Renal pelvis (tissue), 12 donors: ENCODE results near the gene SOWAHD. TPM values are rescaled to one million over a fixed set of nuclear protein-coding genes. Genes with fewer than 3 reads are reported as not detected.
"Not testable (repeated sequence)": the region's sequence is repeated elsewhere in the genome, so short reads cannot be mapped to it uniquely, and the experiment has no call there.

Source experiments
- DNase-seq: peaks from one replicate; pipeline ENCODE4 v3.0.0-alpha.2; 2013
- long read RNA-seq, 16 experiments: transcript quantifications; one replicate each; lab custom pipeline, GENCODE V29; 2026
- polyA plus RNA-seq, 3 donors: library from polyadenylated mRNA; unstranded; fragments of 120-200 nt; gene quantifications; one replicate each; pipeline ENCODE4 v1.2.1, GENCODE V29; 2013; ENCODE audit not compliant: insufficient read length in 3 of 3

Gene SOWAHD
- polyA plus RNA-seq, result 1 to 10 TPM in 1 of 3 donors, under 1 TPM in 2; 0.84 to 1.2 (median 0.86) TPM
- long read RNA-seq, donor 1, partial matches to known transcripts, result 0 of 1 reads
- long read RNA-seq, donor 1, other reads (novel, unspliced or antisense), result 0 of 1 reads
- long read RNA-seq, donor 2, partial matches to known transcripts, result 271 of 271 reads
- long read RNA-seq, donor 2, other reads (novel, unspliced or antisense), result 0 of 271 reads
- long read RNA-seq, donor 3, result 0 reads
- long read RNA-seq, donor 4, result 0 reads
- long read RNA-seq, donor 5, partial matches to known transcripts, result 128 of 128 reads
- long read RNA-seq, donor 5, other reads (novel, unspliced or antisense), result 0 of 128 reads
- long read RNA-seq, donor 6, partial matches to known transcripts, result 0 of 2 reads
- long read RNA-seq, donor 6, other reads (novel, unspliced or antisense), result 0 of 2 reads
- long read RNA-seq, donor 7, result 0 reads
- long read RNA-seq, donor 8, result 0 reads
- long read RNA-seq, donor 9, partial matches to known transcripts, result 301 of 301 reads
- long read RNA-seq, donor 9, other reads (novel, unspliced or antisense), result 0 of 301 reads
- long read RNA-seq, donor 10, partial matches to known transcripts, result 166 of 168 reads
- long read RNA-seq, donor 10, other reads (novel, unspliced or antisense), result 0 of 168 reads
- long read RNA-seq, donor 11, result 0 reads
- long read RNA-seq, donor 12, partial matches to known transcripts, result 6 of 204 reads
- long read RNA-seq, donor 12, other reads (novel, unspliced or antisense), result 198 of 204 reads
- long read RNA-seq, donor 13, partial matches to known transcripts, result 0 of 1 reads
- long read RNA-seq, donor 13, other reads (novel, unspliced or antisense), result 0 of 1 reads
- long read RNA-seq, donor 14, partial matches to known transcripts, result 0 of 4 reads
- long read RNA-seq, donor 14, other reads (novel, unspliced or antisense), result 0 of 4 reads
- long read RNA-seq, donor 15, partial matches to known transcripts, result 402 of 403 reads
- long read RNA-seq, donor 15, other reads (novel, unspliced or antisense), result 0 of 403 reads
- long read RNA-seq, donor 16, partial matches to known transcripts, result 0 of 1 reads
- long read RNA-seq, donor 16, other reads (novel, unspliced or antisense), result 0 of 1 reads

- DNase-seq, result no peak
Observed at GRCh38 chrX:119757979-119758730, at the start of gene SOWAHD. Gene SOWAHD (plus strand): TSS chrX:119758588. CDS start chrX:119758668, 80 bp downstream.

DNA sequence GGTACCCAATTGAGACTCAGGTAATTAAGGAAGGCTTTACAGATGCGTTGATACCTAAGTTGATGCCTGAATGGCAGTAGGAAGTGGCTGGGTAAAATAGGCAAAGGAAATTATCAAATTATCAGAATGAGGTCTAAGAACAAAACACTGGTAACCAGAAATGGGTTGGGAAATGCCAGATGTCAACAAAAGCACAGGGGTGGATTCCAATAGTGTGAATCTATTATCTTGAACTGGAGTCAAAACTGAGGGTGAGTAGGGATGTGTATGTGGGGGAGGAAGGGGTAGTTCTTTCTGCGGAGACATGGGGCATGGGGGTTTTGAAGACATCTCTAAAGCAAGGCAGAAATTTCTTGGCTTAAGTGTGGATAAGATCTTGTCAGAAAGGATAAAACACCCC, 49.5 kb upstream of the SOWAHD start:
- no peak for DNase-seq

DNA sequence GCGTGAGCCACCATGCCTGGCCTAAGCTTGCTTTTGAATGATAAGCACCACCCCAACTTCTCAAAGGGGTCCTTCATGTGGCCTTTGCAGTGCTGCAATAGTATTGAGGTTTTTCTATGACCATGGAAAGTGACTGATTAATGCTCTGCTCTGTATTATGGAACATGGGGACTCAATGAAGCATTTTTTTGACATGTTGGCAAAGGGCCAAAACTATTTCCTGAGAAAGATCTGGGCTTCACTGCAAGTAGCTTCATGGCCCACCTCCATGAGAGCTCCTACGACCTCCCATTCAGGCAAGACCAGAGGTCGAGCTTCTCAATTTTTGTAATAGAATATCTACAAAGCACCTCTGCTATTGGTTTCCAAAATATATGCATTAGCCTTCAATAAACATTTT, 48.8 kb upstream of the SOWAHD start:
- no peak for DNase-seq

- no peak for DNase-seq
Observed at GRCh38 chrX:119721487-119721886, 36.9 kb upstream of the SOWAHD start.

DNA sequence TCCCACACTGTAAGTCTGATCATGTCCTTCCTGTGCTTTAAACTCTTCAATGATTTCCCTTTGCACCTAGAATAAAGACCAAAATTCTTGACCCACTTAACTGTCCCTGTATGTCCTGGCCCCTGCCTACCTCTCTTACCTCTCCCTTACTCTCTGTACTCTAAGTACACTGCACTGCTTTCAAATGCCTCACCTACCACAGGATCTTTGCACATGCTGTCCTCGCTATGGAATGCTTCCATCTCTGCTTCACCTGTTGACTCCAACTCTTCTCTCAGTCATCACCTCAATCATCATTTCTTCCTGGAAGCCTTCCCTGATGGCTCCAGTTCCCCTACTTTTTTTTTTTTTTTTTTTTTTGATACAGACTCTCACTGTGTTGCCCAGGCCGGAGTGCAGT, 36.5 kb upstream of the SOWAHD start:
- DNase-seq, result no peak

DNA sequence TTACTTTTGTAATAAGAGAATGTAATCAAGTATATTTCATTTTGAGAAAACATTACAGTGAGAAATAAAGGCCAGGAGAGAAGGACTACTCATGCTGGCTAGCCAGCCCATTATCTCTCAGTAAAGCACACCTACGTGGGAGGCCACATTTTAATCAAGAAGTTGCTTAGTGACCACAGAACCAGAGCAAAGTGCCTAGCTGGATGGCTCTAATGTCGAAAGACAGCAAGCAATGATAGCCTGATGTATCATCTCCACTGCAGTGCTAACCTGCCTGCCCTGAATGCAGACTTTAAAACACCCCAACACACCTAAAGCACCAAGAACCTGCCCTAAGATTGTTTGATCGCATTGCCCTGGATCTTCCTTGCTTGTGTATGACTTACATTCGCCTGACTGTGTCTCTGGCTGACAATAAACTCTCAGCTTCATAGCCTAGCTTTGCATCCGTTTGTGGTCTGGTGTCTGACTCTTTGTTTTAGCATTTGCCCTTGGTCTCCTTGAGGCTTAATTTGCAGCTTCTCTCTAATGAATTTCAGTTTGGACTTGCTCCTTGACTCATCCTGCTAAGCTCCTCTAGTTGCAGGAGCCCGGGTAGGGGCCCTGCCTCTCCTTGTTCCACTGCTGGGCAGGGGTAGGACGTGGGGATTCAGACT, 31.4 kb upstream of the SOWAHD start:
- no peak for DNase-seq

DNA sequence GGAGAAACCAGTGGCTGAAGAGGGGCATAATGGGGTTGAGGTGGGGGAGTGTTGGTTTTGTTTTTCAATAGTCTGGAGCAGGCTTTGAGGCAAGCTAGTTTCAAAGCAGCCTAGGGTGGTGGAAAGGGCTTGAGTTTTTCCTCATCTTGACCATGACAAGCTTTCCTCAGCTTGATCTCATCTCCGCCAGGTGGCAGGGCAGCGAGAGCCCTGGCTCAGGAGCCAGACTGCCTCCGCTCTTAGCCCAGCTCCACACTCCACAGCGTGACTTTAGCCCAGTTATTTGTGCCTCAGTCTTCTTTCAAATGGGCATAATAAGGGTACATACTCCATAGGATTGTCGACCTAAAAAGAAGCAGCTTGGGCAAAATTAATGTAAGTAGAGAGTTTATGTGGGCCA, 29.9 kb upstream of the SOWAHD start:
- no peak for DNase-seq

DNA sequence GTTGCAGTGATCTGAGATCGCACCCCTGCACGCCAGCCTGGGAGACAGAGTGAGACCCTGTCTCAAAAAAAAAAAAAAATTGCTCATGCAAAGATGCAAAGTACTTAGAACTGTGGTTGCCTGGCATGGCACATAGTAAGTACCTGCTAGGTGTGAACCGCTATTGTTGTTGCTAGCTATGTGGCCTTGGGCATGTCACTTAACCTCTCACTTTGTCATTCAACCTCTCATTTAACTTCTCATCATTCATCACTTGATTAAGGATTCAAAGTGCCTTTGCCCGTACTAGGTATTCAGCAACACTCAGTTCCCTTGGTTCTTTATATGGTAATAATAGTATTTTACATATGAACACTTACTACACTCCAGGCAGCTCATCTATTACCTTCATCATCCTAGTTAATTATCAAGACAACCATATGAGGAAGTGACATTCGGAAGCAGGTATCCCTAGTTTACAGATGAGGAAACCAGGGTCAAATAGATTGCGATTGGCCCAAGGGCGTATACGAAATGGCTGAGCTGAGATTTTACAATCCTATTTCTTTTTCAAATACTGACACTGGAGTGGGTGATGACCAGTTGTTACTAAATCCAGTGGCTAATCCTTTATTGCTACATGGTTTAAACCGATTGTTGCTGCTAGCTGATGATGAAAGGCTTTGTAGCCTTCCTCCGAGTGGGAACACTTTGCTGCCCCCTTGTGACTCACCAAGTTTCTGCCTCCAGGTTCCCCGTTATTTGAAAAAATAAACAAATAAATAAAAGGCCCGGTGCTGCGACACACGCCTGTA, 28.8 kb upstream of the SOWAHD start:
- DNase-seq, result no peak

GRCh38 chrX:119734897-119735339, 23.5 kb upstream of the SOWAHD start:
- DNase-seq, result no peak

DNA sequence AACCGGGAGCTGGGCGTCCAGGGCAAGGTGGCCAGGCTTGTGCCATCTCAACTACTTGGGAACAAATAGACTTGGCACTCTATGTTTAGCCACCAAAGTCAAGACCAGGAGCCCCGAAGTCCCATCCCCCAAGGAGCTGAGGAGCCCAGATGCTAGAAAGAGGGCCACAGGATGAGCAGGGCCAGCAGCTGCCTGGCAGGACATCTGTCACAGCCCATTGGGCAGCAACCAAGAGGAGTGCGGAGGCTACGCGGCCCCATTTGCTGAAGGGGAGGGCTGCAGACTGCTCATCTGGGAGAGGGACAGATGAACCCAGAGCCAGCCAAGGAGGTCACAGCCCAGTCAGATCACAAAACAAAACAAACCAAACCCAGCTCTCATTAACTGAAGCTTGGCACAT, 22.9 kb upstream of the SOWAHD start:
- no peak for DNase-seq

- no peak for DNase-seq
Observed at GRCh38 chrX:119736206-119736764, 22.1 kb upstream of the SOWAHD start.

DNA sequence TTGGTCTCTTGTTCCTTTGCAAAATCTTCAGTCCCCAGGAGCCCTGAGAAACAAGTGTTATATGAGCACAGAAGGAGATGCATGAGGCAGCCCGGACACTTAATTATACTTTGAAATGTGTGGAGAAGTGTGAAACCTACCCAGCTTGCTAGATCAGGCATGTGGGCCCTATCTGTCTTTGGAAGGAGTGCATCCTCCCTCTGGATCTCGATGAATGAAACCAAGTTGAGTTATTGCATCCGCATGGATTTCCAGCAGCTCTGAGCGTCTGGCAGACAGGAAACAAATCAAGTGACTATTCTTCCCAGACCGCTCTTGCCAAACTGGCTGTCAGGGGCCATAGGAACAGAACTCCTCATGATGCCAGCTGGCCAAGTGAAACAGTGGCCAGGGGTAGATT, 19.6 kb upstream of the SOWAHD start:
- DNase-seq, result peak; percentile 23

GRCh38 chrX:119745283-119745848, 13.0 kb upstream of the SOWAHD start:
- no peak for DNase-seq

GRCh38 chrX:119750131-119750530, 8.3 kb upstream of the SOWAHD start:
- DNase-seq, result not testable (repeated sequence)

GRCh38 chrX:119750751-119751150, 7.6 kb upstream of the SOWAHD start:
- not testable (repeated sequence) for DNase-seq

DNA sequence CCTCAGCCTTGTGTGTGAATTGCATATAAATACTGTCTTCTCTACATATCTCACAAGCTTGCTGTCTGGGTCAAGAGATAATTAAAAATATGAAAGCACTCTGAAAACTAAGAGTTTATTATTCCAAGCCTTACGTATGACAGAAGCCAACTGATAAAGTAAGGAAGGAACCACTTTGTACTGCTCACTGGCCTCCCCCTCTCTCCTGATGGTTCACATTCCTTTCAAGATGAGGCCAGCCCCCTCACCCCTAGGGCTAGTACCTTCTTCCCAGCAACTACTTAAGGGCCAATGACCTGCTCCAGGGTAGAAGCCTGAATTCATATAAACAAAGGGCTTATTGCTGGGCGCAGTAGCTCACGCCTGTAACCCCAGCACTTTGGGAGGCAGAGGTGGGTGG, 5.4 kb upstream of the SOWAHD start:
- DNase-seq, result no peak

DNA sequence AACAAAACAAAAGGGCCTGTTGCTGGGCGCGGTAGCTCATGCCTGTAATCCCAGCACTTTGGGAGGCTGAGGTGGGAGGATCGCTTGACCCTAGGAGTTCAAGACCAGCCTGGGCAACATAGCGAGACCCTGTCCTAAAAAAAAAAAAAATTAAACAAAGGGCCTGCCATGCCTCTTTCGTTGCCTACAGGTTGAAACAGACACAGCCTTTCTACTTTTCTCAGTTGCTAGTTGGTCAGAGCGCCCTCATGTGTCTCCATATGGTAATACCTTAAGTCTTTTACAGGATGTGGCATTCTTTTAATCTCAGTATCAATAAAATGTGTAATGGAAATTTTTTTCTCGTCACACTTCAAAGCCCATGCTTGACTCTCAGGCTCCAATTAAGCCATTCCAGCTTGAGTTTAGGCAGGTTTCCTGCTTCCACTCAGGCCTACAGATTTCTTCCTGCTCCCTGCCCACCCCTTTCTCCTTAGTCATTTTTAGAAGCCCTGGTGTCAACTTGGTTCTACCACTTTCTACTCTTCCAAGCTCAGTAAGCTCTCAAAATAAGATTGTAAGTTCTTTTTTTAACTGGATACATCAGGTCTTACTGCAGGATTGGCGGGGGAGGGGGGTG, 4.6 kb upstream of the SOWAHD start:
- peak; percentile 36 for DNase-seq

DNA sequence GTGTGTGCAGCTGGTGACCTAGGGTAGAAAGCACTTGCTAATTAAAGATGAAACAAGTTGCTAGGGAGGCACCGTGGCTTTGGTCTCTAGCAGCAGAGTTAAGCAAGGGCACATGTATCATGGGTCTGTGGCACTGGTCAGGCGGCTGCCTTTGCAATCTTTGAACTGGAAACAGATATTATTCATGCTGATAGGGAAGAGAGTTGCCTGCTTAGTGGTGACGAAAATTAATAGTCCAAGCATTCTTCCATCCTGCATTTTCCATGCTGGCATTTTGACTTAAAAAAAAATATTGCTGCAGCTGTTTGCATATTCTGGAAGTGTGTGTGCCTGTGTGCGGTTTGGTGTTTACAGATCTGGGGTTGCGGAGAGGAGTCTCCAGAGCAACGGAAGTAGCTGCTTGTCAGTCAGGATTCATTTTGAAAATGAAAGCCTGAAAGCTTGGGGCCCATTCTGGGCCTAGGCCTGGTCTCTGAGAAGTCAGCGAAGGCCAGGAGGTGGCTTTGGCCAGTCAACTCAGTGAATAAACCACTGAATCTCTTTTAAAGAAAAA, 2.3 kb upstream of the SOWAHD start:
- DNase-seq, result no peak
